Thyroid gland (tissue), 4 donors: Measurements from ENCODE around the gene RIMS3. TPM values are rescaled to one million over a fixed set of nuclear protein-coding genes. Genes with fewer than 3 reads are reported as not detected.
A peak's percentile ranks its signal among the peaks of the same experiment; 100 is the strongest.

Source experiments
- DNase-seq, 2 donors: peaks; one replicate each; pipeline ENCODE4 v3.0.0-alpha.2; 2019
- H3K27ac ChIP-seq, 3 donors: fragments of 200-600 bp; sonication (generic); 1 replicate in 2 of 3; 2 replicates in 1 of 3; pipeline ENCODE4 v1.5.1; 2016 to 2019; ENCODE audit warnings: mild to moderate bottlenecking in 1 of 3, moderate library complexity in 1 of 3
- H3K27me3 ChIP-seq: fragments of 200-600 bp; sonication (generic); one replicate; pipeline ENCODE4 v1.5.1; 2019
- H3K36me3 ChIP-seq, 2 donors: fragments of 200-600 bp; sonication (generic); one replicate each; pipeline ENCODE4 v1.5.1; 2016 to 2019
- H3K4me1 ChIP-seq, 2 donors: fragments of 200-600 bp; sonication (generic); one replicate each; pipeline ENCODE4 v1.5.1; 2017 to 2019
- H3K4me3 ChIP-seq, 3 donors: fragments of 200-600 bp; sonication (generic); replicated peaks in 1 of 3; 1 replicate in 2 of 3; 2 replicates in 1 of 3; pipeline ENCODE4 v1.5.1; 2016; ENCODE audit warnings: mild to moderate bottlenecking in 1 of 3
- H3K9me3 ChIP-seq: fragments of 200-600 bp; sonication (generic); one replicate; pipeline ENCODE4 v1.5.1; 2017
- POLR2A ChIP-seq, 2 donors: fragments of 450-650 bp; IDR thresholded peaks; one replicate each; pipeline ENCODE4 v1.6.1; 2017; ENCODE audit warnings: antibody characterized with exemption in 2 of 2, mild to moderate bottlenecking in 2 of 2, moderate library complexity in 1 of 2
- WGBS, 2 donors: methylation state at CpG; one replicate each; pipeline ENCODE4 v1.1.5; 2017; 5-methylcytosine and 5-hydroxymethylcytosine counted together
- intact Hi-C: fragments of 100-400 bp; cut with DNase I; formaldehyde crosslinking; loops from one replicate; pipeline ENCODE4 v1.15.1; 2023
- total RNA-seq, 4 donors: library from RNA; depleted of rRNA; stranded (reverse); fragments of >200 nt; gene quantifications; one replicate each; pipeline ENCODE4 v1.2.3, GENCODE V29; 2016
- TF ChIP-seq, protein P1 (sequence below), 6 experiments: fragments of 200-600 bp in 3 of 6; fragments of 450-650 bp in 3 of 6; sonication (generic) in 3 of 6; IDR thresholded peaks; one replicate each; pipeline ENCODE4 v1.5.1; 2016 to 2019; ENCODE audit warnings: antibody characterized with exemption in 6 of 6, mild to moderate bottlenecking in 2 of 6, inconsistent platforms in 1 of 6, moderate library complexity in 1 of 6

The RIMS3 gene
- 1 to 10 TPM; 2.1 to 4.4 (median 3.5) TPM for total RNA-seq

DNA sequence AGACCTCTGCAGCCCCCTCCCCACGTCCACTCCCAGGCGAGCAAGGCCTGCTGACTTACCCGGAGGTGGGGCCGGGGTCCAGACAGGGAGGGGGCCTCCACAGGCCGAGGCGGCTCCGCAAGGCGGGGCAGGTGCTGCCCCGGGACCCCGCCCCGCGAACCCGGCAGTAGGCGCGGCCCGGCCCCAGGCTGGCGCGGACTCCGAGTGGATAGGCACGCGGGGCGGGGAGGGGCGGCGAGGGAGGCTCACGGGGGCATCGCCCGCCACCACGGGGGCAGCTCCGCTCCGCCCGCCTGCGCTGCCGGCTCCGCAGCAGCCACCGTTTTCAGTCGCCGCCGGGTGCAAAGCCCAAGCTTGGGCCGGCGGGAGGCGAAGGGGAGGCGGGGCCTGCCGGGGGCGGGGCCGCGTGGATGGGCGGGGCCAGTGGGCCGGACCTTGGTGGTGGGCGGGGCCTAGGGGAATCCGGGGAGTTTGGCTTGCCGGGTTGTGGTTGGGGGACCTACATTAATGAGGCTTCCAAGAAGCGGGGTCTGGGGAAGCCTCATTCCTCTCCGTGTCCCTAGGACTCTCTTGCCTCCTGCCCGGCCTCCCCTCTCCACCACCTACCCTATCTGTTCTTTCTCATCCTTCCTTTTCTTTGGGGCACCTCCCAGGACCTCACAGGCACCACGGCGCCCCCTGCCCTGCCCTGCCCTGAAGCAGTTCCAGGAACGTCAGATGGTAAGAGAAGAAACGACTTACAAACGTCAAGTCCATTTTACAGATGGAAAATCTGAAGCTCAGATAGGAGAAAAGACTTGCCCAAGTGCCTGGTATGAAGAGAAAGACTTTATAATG lies at the start of gene RIMS3:
RIMS3 (minus strand) TSS at position 348 of the 837 bp plus-strand sequence. CDS start 23,757 bp downstream, outside the sequence.
- WGBS, 2 donors: 1 to 4% methylated on average over 10 to 12 of the region's 59 CpGs
- Histone ChIP-seq H3K9me3 (no peaks in the 10 kb centered on the region), H3K27me3 (no peaks in the 10 kb centered on the region), H3K27ac (no peak within 1 kb of the TSS), H3K4me3 (peak within 1 kb of the TSS; percentile 34 to 67 (median 53)), H3K36me3 (no peaks in the 10 kb centered on the region), H3K4me1 (peaks cover 0 to 10% of the 10 kb centered on the region in 2 donors)
- TF ChIP-seq POLR2A (IDR thresholded peaks at IDR 0.05): peak in 1 of 2 donors; percentile 32
- TF ChIP-seq, protein P1, sequence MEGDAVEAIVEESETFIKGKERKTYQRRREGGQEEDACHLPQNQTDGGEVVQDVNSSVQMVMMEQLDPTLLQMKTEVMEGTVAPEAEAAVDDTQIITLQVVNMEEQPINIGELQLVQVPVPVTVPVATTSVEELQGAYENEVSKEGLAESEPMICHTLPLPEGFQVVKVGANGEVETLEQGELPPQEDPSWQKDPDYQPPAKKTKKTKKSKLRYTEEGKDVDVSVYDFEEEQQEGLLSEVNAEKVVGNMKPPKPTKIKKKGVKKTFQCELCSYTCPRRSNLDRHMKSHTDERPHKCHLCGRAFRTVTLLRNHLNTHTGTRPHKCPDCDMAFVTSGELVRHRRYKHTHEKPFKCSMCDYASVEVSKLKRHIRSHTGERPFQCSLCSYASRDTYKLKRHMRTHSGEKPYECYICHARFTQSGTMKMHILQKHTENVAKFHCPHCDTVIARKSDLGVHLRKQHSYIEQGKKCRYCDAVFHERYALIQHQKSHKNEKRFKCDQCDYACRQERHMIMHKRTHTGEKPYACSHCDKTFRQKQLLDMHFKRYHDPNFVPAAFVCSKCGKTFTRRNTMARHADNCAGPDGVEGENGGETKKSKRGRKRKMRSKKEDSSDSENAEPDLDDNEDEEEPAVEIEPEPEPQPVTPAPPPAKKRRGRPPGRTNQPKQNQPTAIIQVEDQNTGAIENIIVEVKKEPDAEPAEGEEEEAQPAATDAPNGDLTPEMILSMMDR (IDR thresholded peaks at IDR 0.05): no peak
- intact Hi-C loops: loop anchor here (5.0 kb wide), 1 partner anchor 53 kb away; no protein-coding TSS in a partner anchor
- DNase-seq: peak; percentile 67 to 68

DNA sequence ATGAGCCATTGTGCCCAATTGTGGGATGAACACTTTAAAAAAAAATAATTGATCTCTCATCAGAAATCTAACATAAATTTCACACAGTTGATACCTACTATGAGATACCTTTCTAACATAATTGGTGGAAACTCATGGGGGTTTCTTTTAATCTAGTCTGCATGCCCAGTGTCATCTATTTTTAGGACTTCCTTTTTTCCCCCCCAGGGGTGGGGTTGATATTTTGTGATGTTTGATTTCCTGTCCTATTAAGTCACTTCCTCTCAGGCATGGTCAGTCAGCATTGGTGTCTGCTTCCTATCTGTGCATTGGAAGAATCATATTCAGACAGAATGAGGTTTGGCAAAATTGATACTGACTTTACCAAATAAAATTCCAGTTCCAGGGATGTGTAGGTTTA lies 47.5 kb upstream of the RIMS3 start:
- Histone ChIP-seq H3K4me1 (peaks cover 55 to 65% of the 10 kb centered on the region in 2 donors), H3K9me3 (no peaks in the 10 kb centered on the region), H3K4me3 (no peak overlapping the region), H3K36me3 (no peaks in the 10 kb centered on the region), H3K27me3 (no peaks in the 10 kb centered on the region), H3K27ac (peak overlapping the region; percentile 47 to 95 (median 87))
- intact Hi-C loops: no loop called here
- TF ChIP-seq, protein P1 (IDR thresholded peaks at IDR 0.05): no peak
- TF ChIP-seq POLR2A (IDR thresholded peaks at IDR 0.05): no peak
- no peak for DNase-seq

DNA sequence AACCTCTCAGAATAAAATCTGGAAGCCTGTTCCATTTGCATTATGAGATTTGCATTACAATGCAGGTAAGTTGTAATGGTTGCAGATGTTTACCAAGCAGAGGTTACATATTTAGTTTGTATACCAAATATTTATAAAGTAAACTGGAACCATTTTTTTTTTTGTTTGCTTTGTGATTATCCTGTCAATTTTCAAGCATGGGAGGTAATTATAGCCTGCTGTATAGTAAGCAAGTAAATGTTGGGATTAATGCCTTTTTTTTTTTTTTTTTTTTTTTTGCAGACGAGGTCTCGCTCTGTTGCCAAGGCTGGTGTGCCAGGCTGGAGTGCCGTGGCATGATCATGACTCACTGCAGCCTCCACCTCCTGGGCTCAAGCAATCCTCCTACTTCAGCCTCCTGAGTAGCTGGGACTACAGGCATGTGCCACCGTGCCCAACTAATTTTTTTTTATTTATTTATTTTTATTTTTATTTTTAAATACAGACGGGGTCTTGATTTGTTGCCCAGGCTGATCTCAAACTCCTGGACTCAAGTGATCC lies 47.0 kb upstream of the RIMS3 start:
- TF ChIP-seq, protein P1 (IDR thresholded peaks at IDR 0.05): no peak
- TF ChIP-seq POLR2A (IDR thresholded peaks at IDR 0.05): no peak
- DNase-seq: no peak
- Histone ChIP-seq H3K27me3 (no peaks in the 10 kb centered on the region), H3K4me1 (peaks cover 50 to 60% of the 10 kb centered on the region in 2 donors), H3K36me3 (no peaks in the 10 kb centered on the region), H3K27ac (peak overlapping the region; percentile 47 to 95 (median 87)), H3K9me3 (no peaks in the 10 kb centered on the region), H3K4me3 (no peak overlapping the region)
- 73 to 80% methylated on average over 5 of the region's 5 CpGs for WGBS, 2 donors
- intact Hi-C loops: no loop called here

DNA sequence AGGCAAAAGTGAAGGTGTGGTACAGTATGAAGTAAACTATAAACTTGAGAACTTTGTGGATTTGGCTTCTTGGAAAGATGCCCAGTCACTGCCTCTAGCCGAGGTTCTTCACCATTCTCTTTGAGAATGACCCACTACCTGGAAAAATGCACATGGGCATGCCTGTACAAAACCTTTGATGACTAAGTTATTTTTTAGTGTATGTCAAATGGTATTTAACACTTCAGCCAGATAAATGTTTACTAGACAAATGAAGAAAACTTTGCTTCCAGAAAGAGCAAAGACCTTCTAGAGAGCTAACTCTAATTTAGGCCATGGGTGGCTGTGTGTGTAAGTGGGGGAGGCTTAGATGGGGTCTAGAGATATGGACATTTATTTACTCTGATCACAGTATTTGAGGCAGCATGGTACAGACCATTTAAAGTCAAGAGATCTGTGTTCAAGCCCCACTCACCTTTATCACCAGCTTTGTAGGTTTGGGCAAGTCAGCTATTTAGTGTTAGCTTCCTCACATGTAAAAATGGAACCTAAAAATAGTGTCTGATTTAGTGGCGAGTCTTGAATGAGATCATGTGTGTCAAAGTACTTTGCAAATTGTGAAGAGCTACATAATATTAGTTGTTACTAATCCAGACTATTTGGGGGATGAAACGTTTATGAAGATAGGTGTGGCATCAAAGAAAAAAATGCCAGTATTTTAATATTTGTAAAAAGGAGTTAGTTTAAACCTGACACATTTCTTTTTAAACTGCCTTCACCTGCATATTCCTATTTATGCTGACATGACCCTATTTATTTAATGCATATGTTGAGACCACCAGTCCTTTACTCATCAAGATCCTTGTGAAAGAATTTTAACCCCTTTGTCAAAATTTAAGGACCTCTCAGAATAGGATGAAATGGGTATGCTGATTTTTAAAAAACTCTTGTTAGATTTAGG lies 46.3 kb upstream of the RIMS3 start:
- intact Hi-C loops: no loop called here
- H3K4me3 ChIP-seq: peak overlapping the region in 1 of 3 donors; percentile 33
- 5 to 8% methylated on average over 3 of the region's 3 CpGs for WGBS, 2 donors
- H3K36me3 ChIP-seq: no peaks in the 10 kb centered on the region
- peak; percentile 45 to 50 for DNase-seq
- H3K27ac ChIP-seq: peak overlapping the region; percentile 86 to 95 (median 87)
- TF ChIP-seq POLR2A (IDR thresholded peaks at IDR 0.05): no peak
- TF ChIP-seq, protein P1 (IDR thresholded peaks at IDR 0.05): no peak
- H3K27me3 ChIP-seq: no peaks in the 10 kb centered on the region
- peaks cover 47 to 59% of the 10 kb centered on the region in 2 donors for H3K4me1 ChIP-seq
- H3K9me3 ChIP-seq: no peaks in the 10 kb centered on the region
